ENCODE data around the gene TAAR1. TPM values are rescaled to one million over a fixed set of nuclear protein-coding genes. Genes with fewer than 3 reads are reported as not detected.
"Not testable (repeated sequence)": the region's sequence is repeated elsewhere in the genome, so short reads cannot be mapped to it uniquely, and the experiment has no call there.

TAAR1 gene
- total RNA-seq, 1 donor: not detected

DNA sequence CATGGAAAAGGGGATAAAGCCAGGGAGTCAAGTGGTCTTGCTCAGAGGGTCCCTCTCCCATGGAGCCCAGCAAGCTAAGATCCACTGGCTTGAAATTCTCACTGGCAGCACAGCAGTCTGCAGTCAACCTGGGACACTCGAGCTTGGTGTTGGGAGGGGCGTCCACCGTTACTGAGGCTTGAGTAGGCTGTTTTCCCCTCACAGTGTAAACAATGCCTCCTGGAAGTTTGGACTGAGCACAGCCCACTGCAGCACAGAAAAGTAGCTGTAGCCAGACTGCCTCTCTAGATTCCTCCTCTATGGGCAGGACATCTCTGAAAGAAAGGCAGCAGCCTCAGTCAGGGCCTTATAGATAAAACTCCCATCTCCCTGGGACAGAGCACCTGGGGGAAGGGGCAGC is 23.7 kb downstream of the TAAR1 start:
- not testable (repeated sequence) for H3K27me3 ChIP-seq (ENCODE audit: insufficient read depth, low read length)

DNA sequence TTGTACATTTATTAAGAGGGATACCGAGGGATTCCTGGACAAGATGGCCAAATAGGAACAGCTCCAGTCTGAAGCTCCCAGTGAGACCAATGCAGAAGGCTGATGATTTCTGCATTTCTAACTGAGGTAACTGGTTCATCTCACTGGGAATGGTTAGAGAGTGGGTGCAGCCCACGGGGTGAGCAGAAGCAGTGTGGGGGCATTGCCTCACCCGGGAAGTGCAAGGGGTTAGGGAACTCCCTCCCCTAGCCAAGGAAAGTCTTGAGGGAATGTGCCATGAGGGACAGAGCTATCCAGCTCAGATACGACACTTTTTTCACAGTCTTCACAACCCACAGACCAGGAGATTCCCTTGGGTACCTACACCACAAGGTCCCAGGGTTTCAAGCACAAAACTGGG is 24.2 kb downstream of the TAAR1 start:
- no peak overlapping the region for H3K4me3 ChIP-seq (ENCODE audit: low read length)
- H3K27me3 ChIP-seq (ENCODE audit: insufficient read depth, low read length): peaks cover 7% of the 10 kb centered on the region
- H3K4me1 ChIP-seq (ENCODE audit: insufficient read depth, low read length): no peaks in the 10 kb centered on the region
- H3K9me3 ChIP-seq (ENCODE audit: low read depth, low read length): no peaks in the 10 kb centered on the region

More for the DNA sequence above, 23.7 kb downstream of the TAAR1 start:
- H3K4me3 ChIP-seq (ENCODE audit: low read length); H3K4me1 ChIP-seq (ENCODE audit: insufficient read depth, low read length); H3K9me3 ChIP-seq (ENCODE audit: low read depth, low read length): not testable (repeated sequence)

DNA sequence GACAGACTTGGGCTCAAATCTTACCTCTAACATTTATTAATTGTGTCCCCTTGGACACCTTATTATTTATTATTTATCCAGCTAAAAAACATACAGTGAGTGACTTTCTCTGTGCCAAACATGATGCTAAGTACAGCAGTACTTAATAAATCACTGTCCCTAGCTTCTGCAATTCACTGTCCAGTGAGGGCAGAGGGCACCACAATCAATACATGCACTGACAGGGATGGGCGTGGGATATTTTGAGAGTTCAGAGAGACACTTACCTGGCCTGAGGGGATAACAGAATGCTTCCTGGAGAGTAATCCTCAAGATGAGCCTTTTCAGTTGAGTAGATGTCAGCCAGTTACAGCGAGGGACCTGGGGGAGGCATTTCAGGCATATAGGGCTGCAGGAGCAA is 25.6 kb downstream of the TAAR1 start:
- Histone ChIP-seq H3K27me3 (ENCODE audit: insufficient read depth, low read length) (peaks cover 13% of the 10 kb centered on the region), H3K9me3 (ENCODE audit: low read depth, low read length) (no peaks in the 10 kb centered on the region), H3K4me3 (ENCODE audit: low read length) (no peak overlapping the region), H3K4me1 (ENCODE audit: insufficient read depth, low read length) (no peaks in the 10 kb centered on the region)

DNA sequence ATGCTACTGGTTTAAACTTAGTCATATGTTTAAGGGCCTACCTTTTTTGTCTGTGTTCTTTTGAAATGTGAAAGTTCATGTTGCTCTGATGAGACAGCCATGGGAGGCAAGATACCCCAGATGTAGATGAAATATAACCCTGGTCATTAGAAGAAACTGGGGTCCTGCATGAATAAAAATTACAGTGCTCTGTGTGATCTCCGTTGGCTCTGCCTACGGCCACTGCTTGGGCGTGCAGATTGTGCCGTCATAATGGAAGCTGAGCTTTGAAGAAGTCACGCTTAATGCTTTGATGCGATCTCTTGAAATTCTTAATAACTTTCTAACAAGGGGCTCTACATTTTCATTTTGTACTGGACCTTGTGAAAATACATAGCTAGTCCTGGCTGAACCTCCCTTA is 34.8 kb downstream of the TAAR1 start, which contains the start of gene TAAR2:
Gene TAAR2 (minus strand): TSS at position 101 of the 400 bp plus-strand sequence. CDS start 0 bp downstream, at position 101.
- no peaks in the 10 kb centered on the region for H3K27me3 ChIP-seq (ENCODE audit: insufficient read depth, low read length)
- H3K4me1 ChIP-seq (ENCODE audit: insufficient read depth, low read length): no peaks in the 10 kb centered on the region
- H3K4me3 ChIP-seq (ENCODE audit: low read length): no peak within 1 kb of the TSS
- no peaks in the 10 kb centered on the region for H3K9me3 ChIP-seq (ENCODE audit: low read depth, low read length)

DNA sequence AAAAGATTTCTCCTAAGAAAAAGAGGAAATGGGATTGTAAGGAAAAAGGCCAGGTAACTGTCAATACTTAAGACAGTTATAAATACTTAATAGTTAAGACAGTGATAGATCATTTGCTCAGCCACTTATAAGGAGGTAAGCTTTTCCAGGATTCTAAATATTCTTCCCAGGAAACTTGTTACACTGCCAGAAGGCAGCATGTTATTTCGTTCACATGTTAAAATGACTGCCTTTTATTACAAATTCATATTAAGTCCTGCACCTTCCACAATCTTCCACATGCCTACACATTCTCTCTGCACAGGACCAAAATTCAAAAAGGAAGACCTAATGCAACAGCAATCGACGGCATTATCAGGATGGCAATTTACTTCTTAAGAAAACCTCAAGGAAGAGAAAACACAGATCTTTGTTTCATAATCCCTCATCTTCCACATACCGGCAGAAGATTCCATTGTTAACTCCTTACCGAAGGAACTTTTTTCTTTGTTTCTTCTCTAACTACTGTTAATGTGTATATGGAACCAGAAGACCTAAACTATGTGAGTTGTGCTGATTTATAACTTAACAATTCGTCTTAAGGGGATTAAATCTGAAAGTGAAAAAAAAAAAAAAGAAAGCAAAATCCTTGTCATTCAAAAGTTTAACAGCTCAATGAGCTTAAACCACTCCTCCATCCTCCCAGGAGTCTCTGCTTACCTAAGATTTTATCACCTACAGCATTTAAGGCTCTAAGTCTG is 35.7 kb downstream of the TAAR1 start:
- Histone ChIP-seq H3K4me3 (ENCODE audit: low read length) (no peak overlapping the region), H3K4me1 (ENCODE audit: insufficient read depth, low read length) (no peaks in the 10 kb centered on the region), H3K27me3 (ENCODE audit: insufficient read depth, low read length) (no peaks in the 10 kb centered on the region), H3K9me3 (ENCODE audit: low read depth, low read length) (no peaks in the 10 kb centered on the region)

DNA sequence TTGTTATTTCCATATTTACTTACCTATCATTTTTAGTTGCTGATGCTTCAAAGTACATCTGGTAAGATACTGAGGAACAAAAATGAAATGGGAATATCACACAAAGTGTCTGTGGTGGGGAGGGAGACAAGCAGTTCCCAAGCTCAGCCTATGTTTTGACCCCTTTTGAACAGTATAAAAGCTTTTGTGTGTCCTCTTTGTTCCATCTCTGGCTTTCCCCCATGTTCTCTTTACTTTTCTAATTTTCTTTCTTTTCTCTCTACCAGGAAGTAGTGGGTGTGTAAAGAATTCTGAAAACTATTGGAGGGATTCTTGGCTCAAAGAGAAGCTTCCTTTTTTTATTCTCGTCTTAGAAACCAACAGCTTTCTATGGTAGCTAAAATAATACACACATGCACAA is 42.3 kb downstream of the TAAR1 start:
- H3K4me1 ChIP-seq (ENCODE audit: insufficient read depth, low read length): no peaks in the 10 kb centered on the region
- H3K9me3 ChIP-seq (ENCODE audit: low read depth, low read length): no peaks in the 10 kb centered on the region
- H3K27me3 ChIP-seq (ENCODE audit: insufficient read depth, low read length): no peaks in the 10 kb centered on the region
- H3K4me3 ChIP-seq (ENCODE audit: low read length): no peak overlapping the region

DNA sequence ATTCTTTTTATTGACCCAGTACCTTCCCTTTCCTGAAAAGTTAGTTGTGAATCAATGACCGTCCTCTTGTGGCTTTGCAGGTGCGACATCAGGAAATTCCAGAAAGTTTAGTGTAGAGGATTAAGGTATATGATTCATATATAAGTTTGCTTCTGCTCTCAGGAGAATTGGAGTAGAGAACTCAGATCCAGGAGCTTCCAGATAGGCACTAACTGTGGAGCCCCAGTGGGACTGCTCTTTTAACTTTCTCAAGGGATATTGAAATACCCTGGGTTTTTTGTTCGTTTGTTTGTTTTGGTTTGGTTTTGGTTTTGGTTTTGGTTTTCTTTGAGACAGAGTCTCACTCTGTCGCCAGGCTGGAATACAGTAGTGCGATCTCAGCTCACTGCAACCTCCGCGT is 44.4 kb downstream of the TAAR1 start:
- Histone ChIP-seq H3K27me3 (ENCODE audit: insufficient read depth, low read length) (no peaks in the 10 kb centered on the region), H3K4me1 (ENCODE audit: insufficient read depth, low read length) (no peaks in the 10 kb centered on the region), H3K9me3 (ENCODE audit: low read depth, low read length) (no peaks in the 10 kb centered on the region), H3K4me3 (ENCODE audit: low read length) (peak overlapping the region; percentile 14)

DNA sequence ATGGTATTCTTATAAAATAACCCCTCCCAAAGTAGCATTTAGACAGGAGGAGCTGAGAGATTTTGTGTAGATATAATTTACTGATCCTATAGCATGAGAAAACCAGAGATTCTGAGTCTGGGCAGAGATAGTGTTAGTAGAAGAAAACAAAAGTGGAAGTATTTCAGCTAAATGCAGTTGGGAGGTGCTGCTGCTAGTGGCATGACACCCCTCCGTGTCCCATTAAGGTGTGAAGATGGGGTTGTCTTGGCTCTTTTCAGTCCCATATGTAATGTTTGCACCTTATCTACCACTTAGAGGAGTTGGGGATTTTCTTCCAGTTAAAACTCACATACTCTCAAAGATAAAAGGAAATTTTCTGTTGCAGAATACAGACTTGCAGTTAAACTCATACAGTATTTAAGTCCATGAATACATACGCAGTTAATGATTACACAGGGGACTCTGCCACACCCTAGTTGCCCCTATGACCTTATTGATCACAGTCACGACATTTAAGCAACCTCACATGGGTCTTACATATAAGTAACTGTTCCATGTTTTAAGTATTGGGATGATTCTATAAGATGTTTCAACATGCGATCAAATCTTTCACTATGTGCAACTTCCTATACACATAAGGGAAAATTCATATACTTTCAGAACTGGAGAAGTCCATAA is 46.4 kb downstream of the TAAR1 start:
- Histone ChIP-seq H3K4me3 (ENCODE audit: low read length) (no peak overlapping the region), H3K9me3 (ENCODE audit: low read depth, low read length) (no peaks in the 10 kb centered on the region), H3K4me1 (ENCODE audit: insufficient read depth, low read length) (no peaks in the 10 kb centered on the region), H3K27me3 (ENCODE audit: insufficient read depth, low read length) (no peaks in the 10 kb centered on the region)

DNA sequence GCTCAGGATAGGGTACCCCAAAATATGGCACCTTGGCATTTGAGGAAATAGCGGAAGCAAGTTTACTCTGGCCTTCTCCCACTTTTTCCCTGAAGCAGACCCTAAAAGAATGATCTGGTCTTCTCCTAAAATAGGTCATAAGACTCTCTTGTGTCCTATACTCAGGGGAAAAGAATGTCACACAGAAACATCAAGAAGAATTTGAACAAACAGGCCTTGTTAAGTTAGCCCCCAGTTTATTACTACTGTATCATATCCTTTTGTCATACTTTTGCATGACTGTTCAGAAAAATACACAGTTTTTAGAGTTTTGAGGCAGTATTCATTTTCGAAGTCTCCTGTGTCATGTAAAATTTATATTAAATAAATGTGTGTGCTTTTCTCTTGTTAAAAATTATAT is 47.4 kb downstream of the TAAR1 start:
- Histone ChIP-seq H3K9me3 (ENCODE audit: low read depth, low read length) (no peaks in the 10 kb centered on the region), H3K4me3 (ENCODE audit: low read length) (no peak overlapping the region), H3K27me3 (ENCODE audit: insufficient read depth, low read length) (no peaks in the 10 kb centered on the region)

DNA sequence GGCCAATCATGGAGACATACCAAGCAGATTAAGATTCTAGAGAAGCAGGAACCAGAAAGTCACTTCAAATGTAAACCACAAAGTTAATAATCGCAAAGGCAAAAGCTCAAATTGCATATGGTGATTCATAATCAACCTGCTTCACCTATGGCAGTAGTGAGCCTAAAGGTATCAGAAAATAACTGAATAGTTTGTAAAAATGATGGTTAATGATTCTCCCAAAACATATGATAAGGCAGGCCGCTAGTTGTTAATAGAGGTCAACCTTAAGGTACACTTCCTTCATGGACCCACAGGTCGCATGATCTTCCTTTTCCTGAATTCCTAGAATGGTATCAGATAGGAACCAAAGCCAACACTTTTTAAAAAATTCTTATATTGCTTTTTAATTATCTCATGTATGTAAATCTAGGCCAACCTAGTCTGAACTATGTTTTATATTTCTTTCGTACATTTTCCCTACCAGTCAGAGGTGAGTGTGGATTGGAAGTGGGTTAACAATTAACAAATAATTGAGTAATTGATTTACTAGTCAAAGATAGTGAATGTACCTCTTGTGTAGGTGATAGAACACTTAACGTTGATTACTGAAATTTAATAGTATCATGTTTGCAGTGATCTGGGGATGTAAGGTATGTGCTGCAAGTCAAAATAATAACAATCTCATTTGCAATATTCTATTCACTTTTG is 51.3 kb downstream of the TAAR1 start:
- Histone ChIP-seq H3K27me3 (ENCODE audit: insufficient read depth, low read length) (no peaks in the 10 kb centered on the region), H3K4me1 (ENCODE audit: insufficient read depth, low read length) (no peaks in the 10 kb centered on the region)

More for the DNA sequence above, 47.4 kb downstream of the TAAR1 start:
- H3K4me1 ChIP-seq (ENCODE audit: insufficient read depth, low read length): no peaks in the 10 kb centered on the region

DNA sequence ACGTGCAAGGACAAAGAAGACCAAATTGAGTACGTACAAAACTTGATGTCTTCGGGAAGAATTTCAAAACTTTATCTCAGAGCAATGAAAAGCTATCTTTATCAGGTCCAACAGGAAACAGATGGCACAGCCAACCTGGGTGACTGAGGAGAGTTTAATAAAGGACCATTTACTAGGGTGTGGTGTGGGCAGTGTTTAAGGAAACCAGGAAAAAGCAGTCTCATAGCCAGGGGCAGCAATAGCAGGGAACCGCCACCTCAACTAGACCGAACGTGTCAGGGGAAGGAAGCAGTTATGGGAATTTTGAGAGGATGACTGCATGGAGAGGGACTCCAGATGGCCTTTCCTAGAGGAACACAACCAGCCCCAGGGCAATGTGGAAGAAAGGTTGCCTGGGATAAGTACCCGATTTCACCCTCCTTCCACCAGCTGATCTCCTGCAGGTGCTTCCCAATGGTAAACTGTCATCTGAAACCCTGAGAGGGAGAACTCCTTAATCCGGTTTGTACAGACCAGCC is 54.3 kb downstream of the TAAR1 start:
- Histone ChIP-seq H3K4me3 (ENCODE audit: low read length) (no peak overlapping the region), H3K27me3 (ENCODE audit: insufficient read depth, low read length) (no peaks in the 10 kb centered on the region)

More for the DNA sequence above, 51.3 kb downstream of the TAAR1 start:
- H3K9me3 ChIP-seq (ENCODE audit: low read depth, low read length): no peaks in the 10 kb centered on the region
- H3K4me3 ChIP-seq (ENCODE audit: low read length): no peak overlapping the region

DNA sequence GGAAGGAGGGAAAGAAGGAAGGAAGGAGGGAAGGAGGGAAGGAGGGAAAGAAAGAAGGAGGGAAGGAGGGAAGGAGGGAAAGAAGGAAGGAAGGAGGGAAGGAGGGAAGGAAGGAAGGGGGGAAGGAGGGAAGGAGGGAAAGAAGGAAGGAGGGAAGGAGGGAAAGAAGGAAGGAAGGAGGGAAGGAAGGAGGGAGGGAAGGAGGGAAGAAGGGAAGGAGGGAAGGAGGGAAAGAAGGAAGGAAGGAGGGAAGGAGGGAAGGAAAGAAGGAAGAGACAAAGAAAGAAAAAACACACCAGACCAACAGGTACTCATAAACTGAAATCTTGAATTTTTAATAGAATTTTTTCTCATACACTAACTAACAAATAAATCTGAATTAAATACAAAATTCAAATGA is 58.1 kb downstream of the TAAR1 start:
- H3K9me3 ChIP-seq (ENCODE audit: low read depth, low read length); H3K27me3 ChIP-seq (ENCODE audit: insufficient read depth, low read length); H3K4me3 ChIP-seq (ENCODE audit: low read length); H3K4me1 ChIP-seq (ENCODE audit: insufficient read depth, low read length): not testable (repeated sequence)

More for the DNA sequence above, 54.3 kb downstream of the TAAR1 start:
- Histone ChIP-seq H3K4me1 (ENCODE audit: insufficient read depth, low read length) (no peaks in the 10 kb centered on the region), H3K9me3 (ENCODE audit: low read depth, low read length) (no peaks in the 10 kb centered on the region)

DNA sequence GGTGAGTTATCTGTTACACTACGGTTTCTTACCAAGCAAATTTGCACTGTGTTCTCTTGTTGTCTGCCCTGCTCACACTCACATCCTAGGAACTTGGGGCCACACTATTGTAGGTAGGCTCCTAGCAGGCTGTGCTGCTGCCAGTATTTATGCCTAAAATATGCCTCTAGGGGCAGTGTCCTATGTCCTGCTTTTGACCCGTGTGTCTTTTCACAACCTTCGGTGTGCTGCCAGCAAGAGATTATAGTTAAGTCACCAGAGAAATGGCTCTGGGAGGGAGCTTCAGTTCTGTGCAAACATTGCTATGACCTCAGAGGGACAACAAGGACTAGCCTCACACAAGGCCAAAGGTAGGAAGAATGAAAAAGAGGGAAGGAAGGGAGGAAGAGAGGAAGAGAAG is 60.5 kb downstream of the TAAR1 start:
- no peak overlapping the region for H3K4me3 ChIP-seq (ENCODE audit: low read length)
- H3K4me1 ChIP-seq (ENCODE audit: insufficient read depth, low read length): no peaks in the 10 kb centered on the region
- no peaks in the 10 kb centered on the region for H3K9me3 ChIP-seq (ENCODE audit: low read depth, low read length)
- peaks cover 8% of the 10 kb centered on the region for H3K27me3 ChIP-seq (ENCODE audit: insufficient read depth, low read length)

DNA sequence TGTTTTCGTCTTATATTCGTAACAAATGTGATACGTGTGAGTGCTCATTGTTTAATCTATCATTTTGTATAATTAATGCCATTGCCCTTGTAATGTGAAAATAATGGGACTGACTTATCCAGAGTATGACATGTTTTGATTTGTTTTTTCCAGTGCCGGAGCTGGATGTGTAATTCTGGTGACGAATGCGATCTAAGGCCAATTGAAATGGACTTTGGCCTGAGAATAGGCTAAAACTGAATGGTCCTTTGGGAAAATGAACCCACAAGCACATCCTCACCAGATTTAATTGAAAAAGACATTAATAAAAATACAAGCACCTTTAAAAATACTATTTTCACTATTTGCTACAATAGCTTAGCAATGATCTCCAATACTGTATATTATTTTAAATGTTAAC is 62.8 kb downstream of the TAAR1 start:
- peaks cover 13% of the 10 kb centered on the region for H3K4me1 ChIP-seq (ENCODE audit: insufficient read depth, low read length)
- H3K27me3 ChIP-seq (ENCODE audit: insufficient read depth, low read length): peaks cover 8% of the 10 kb centered on the region
- no peak overlapping the region for H3K4me3 ChIP-seq (ENCODE audit: low read length)
- H3K9me3 ChIP-seq (ENCODE audit: low read depth, low read length): no peaks in the 10 kb centered on the region
